22Rv1 (cell line): ENCODE data around the gene ELOVL2.
"Not testable (repeated sequence)": the region's sequence is repeated elsewhere in the genome, so short reads cannot be mapped to it uniquely, and the experiment has no call there.

ENCODE experiments used
- H3K27ac ChIP-seq: fragments of 450-650 bp; 2 replicates; pipeline ENCODE4 v1.5.1; 2017
- CTCF ChIP-seq: fragments of 450-650 bp; IDR thresholded peaks from 2 replicates; pipeline ENCODE4 v1.5.1; 2017; ENCODE audit warnings: mild to moderate bottlenecking
- ZFX ChIP-seq: fragments of 450-650 bp; IDR thresholded peaks from 2 replicates; pipeline ENCODE4 v1.6.1; 2017; ENCODE audit warnings: antibody characterized with exemption, borderline replicate concordance

The ELOVL2 gene

DNA sequence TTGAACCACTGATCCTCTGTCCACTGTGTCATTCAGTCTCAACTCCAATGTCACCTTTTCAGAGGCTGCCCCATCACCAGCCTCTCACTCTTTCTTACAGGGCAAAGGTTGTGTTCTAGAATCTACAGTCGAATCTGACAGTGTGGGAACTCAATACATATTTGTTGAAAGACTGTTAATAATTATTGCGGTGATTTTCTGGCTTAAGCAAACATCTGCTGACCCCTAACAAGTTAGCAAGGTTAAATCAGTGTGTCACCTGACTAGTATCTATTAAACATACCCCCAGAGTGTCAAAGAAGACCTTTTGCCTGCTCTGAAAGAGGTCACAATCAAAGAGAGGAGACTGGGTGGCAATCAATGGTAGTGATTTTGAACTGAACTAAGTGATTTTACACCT lies 41.9 kb downstream of the ELOVL2 start:
- TF ChIP-seq ZFX (no peak), CTCF (no peak)

GRCh38 chr6:10999994-11000393 lies 44.1 kb downstream of the ELOVL2 start:
- no peak for TF ChIP-seq CTCF
- TF ChIP-seq ZFX = no peak
- no peak overlapping the region for H3K27ac ChIP-seq

More for the DNA sequence above, 41.9 kb downstream of the ELOVL2 start:
- no peak overlapping the region for H3K27ac ChIP-seq

DNA sequence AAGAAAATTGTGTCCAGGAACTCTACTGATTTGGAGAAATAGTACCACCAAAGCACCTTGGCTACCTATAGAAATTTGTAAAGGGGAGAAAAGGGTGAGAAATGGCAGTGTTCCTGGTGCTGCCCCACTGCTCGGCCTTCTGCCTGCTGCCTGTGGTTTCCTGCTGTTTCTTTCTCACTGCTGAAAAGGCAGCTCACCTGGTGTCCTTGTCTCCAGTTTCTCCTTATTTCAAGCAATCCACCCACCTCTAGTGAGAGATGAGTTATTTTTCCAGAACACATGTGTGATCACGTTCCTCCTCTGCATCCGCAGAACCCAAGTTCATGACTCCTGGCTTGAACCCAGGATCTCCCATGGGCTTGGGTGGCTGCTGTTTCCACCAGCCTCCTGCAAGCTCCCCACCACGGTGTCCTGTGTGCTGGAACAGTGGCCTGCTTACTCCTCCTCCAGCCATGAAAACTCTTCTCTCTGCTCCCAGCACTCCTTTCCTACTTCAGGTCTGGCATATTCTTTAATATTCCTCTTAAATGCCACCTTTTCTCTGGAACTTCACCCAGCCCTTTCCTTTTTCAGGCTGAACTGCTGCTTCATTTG lies 48.9 kb downstream of the ELOVL2 start:
- H3K27ac ChIP-seq = no peak overlapping the region
- TF ChIP-seq CTCF (no peak), ZFX (no peak)

- H3K27ac ChIP-seq = no peak overlapping the region
- TF ChIP-seq ZFX (no peak), CTCF (no peak)
These were observed 50.2 kb downstream of the ELOVL2 start for GRCh38 chr6:10993896-10994295.

DNA sequence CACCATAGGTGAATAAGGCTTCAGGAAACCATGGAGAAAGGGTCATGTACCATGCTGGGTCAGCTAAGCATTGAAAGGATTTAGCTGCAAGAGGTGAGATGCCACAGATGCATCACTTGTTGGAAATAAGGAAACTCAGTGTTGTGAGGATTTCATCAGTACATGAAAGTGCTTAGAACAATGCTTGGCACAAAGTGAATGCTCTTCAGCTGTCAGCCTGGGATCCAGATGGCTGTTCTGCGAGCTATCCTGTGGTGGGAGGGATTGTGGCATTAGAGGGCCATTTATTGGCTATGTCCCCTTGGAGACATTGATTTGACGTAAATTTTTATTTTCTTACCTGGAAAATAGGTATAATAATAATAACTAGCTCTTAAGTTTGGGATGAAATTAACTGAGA lies 53.0 kb downstream of the ELOVL2 start:
- no peak overlapping the region for H3K27ac ChIP-seq

DNA sequence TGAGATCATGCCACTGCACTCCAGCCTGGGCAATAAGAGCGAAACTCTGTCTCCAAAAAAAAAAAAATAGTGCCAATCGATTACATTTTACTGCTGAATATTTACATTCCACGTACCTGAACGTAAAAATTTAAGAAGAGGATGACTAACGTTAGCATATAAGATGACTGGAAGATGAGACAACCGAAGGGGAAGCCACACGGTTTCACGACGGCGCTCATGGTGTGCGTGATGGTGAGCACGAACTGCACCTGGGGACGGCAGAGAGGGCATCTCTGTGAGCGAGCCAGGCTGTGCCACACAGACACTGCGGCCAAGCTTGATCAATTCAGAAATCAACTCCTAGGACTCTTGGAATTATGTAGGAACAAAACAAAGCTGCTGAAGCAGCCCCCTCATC lies 54.5 kb downstream of the ELOVL2 start:
- no peak overlapping the region for H3K27ac ChIP-seq
- TF ChIP-seq ZFX = no peak
- no peak for TF ChIP-seq CTCF

More for the DNA sequence above, 53.0 kb downstream of the ELOVL2 start:
- TF ChIP-seq ZFX (no peak), CTCF (no peak)

DNA sequence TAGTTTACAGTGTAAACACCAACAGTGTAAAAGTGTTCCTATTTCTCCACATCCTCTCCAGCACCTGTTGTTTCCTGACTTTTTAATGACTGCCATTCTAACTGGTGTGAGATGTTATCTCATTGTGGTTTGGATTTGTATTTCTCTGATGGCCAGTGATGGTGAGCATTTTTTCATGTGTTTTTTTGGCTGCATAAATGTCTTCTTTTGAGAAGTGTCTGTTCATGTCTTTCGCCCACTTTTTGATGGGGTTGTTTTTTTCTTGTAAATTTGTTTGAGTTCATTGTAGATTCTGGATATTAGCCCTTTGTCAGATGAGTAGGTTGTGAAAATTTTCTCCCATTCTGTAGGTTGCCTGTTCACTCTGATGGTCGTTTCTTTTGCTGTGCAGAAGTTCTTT lies 59.1 kb downstream of the ELOVL2 start:
- not testable (repeated sequence) for H3K27ac ChIP-seq

- no peak for TF ChIP-seq CTCF
- no peak for TF ChIP-seq ZFX
- H3K27ac ChIP-seq = no peak overlapping the region
These were observed 62.7 kb downstream of the ELOVL2 start for GRCh38 chr6:10981409-10981808.
